BE2C (cell line): ENCODE results near the gene MSANTD1.
"Not testable (repeated sequence)": the region's sequence is repeated elsewhere in the genome, so short reads cannot be mapped to it uniquely, and the experiment has no call there.

Source experiments
- DNase-seq: peaks from one replicate; pipeline ENCODE4 v3.0.0-alpha.2; 2020
- H3K27me3 ChIP-seq: fragments of 250-450 bp; sonication (Bioruptor Pico); 2 replicates; pipeline ENCODE4 v1.5.1; 2020; ENCODE audit warnings: mild to moderate bottlenecking
- H3K36me3 ChIP-seq: fragments of 250-450 bp; sonication (Bioruptor Pico); 2 replicates; pipeline ENCODE4 v1.5.1; 2020; ENCODE audit warnings: mild to moderate bottlenecking
- H3K4me1 ChIP-seq: fragments of 250-450 bp; sonication (Bioruptor Pico); 2 replicates; pipeline ENCODE4 v1.5.1; 2020
- H3K4me3 ChIP-seq: 2 replicates; pipeline ENCODE4 v1.5.1; 2011; ENCODE audit warnings: low read depth, low read length
- H3K9me3 ChIP-seq: fragments of 250-450 bp; sonication (Bioruptor Pico); 2 replicates; pipeline ENCODE4 v1.5.1; 2020
- CTCF ChIP-seq: IDR thresholded peaks from 2 replicates; pipeline ENCODE4 v1.5.1; 2012; ENCODE audit warnings: mild to moderate bottlenecking, low read depth, low read length

The MSANTD1 gene

GRCh38 chr4:3297066-3297859 lies 48.3 kb downstream of the MSANTD1 start:
- H3K4me1 ChIP-seq = no peaks in the 10 kb centered on the region
- no peaks in the 10 kb centered on the region for H3K27me3 ChIP-seq
- DNase-seq = no peak
- H3K36me3 ChIP-seq = no peaks in the 10 kb centered on the region
- no peaks in the 10 kb centered on the region for H3K9me3 ChIP-seq
- no peak overlapping the region for H3K4me3 ChIP-seq
- no peak for TF ChIP-seq CTCF

- peaks cover 6% of the 10 kb centered on the region; the same call in 1 of the 2 replicates for H3K4me1 ChIP-seq
- no peaks in the 10 kb centered on the region for H3K27me3 ChIP-seq
- no peaks in the 10 kb centered on the region for H3K9me3 ChIP-seq
- DNase-seq = no peak
- no peak overlapping the region for H3K4me3 ChIP-seq
- no peak for TF ChIP-seq CTCF
- no peaks in the 10 kb centered on the region for H3K36me3 ChIP-seq
Observed at GRCh38 chr4:3299122-3299975, 50.4 kb downstream of the MSANTD1 start.

GRCh38 chr4:3299976-3300671 lies 51.2 kb downstream of the MSANTD1 start:
- H3K36me3 ChIP-seq = no peaks in the 10 kb centered on the region
- no peak for TF ChIP-seq CTCF
- H3K27me3 ChIP-seq = no peaks in the 10 kb centered on the region
- no peaks in the 10 kb centered on the region for H3K9me3 ChIP-seq
- no peak overlapping the region for H3K4me3 ChIP-seq
- DNase-seq = peak; percentile 46
- H3K4me1 ChIP-seq = peaks cover 12% of the 10 kb centered on the region

- H3K4me3 ChIP-seq, H3K9me3 ChIP-seq, H3K36me3 ChIP-seq, DNase-seq, H3K27me3 ChIP-seq: not testable (repeated sequence)
- peaks cover 19% of the 10 kb centered on the region for H3K4me1 ChIP-seq
Observed at GRCh38 chr4:3300882-3301281, 51.9 kb downstream of the MSANTD1 start.

- TF ChIP-seq CTCF = no peak
- Histone ChIP-seq H3K36me3 (no peaks in the 10 kb centered on the region), H3K4me1 (peaks cover 20% of the 10 kb centered on the region), H3K4me3 (no peak overlapping the region), H3K27me3 (no peaks in the 10 kb centered on the region), H3K9me3 (no peaks in the 10 kb centered on the region)
- DNase-seq = no peak
Observed at GRCh38 chr4:3301450-3302172, 52.7 kb downstream of the MSANTD1 start.

- peak; percentile 2 for DNase-seq
- H3K36me3 ChIP-seq = no peaks in the 10 kb centered on the region
- peaks cover 20% of the 10 kb centered on the region for H3K4me1 ChIP-seq
- TF ChIP-seq CTCF = no peak
- no peaks in the 10 kb centered on the region for H3K9me3 ChIP-seq
- no peaks in the 10 kb centered on the region for H3K27me3 ChIP-seq
- no peak overlapping the region for H3K4me3 ChIP-seq
Observed at GRCh38 chr4:3302173-3302785, 53.3 kb downstream of the MSANTD1 start.
